Embryonic facial prominence (tissue), 1 donor: ENCODE results near the gene ELAVL3.
"Not testable (repeated sequence)": the region's sequence is repeated elsewhere in the genome, so short reads cannot be mapped to it uniquely, and the experiment has no call there.

Experiments
- DNase-seq: peaks from one replicate; pipeline ENCODE4 v3.0.0-alpha.2; 2016; ENCODE audit errors: extremely low spot score

ELAVL3 gene

GRCh38 chr19:11406703-11407236 lies 74.1 kb downstream of the ELAVL3 start:
- DNase-seq, result not testable (repeated sequence)

GRCh38 chr19:11405846-11406643 lies 74.8 kb downstream of the ELAVL3 start:
- no peak for DNase-seq

- DNase-seq, result no peak
Observed at GRCh38 chr19:11404588-11405222, 76.1 kb downstream of the ELAVL3 start.

- no peak for DNase-seq
Observed at GRCh38 chr19:11401808-11402543, 78.9 kb downstream of the ELAVL3 start.
